SU-DHL-6 (cell line): ENCODE results near the gene VAT1L.

Source experiments
- H2AFZ ChIP-seq: fragments of 200-600 bp; sonication (generic); 2 replicates; pipeline ENCODE4 v1.6.1; 2014; ENCODE audit warnings: low read depth, mild to moderate bottlenecking, moderate library complexity, mixed read lengths, antibody characterized with exemption, low read length; ENCODE audit not compliant: severe bottlenecking
- H3F3A ChIP-seq: fragments of 200-600 bp; shearing (Covaris generic); 2 replicates; pipeline ENCODE4 v1.6.0; 2016; ENCODE audit warnings: antibody characterized with exemption, mild to moderate bottlenecking; ENCODE audit not compliant: insufficient read depth
- H3K27ac ChIP-seq: fragments of 200-600 bp; sonication (generic); 2 replicates; pipeline ENCODE4 v1.5.1; 2016; ENCODE audit warnings: low read depth, mild to moderate bottlenecking, low read length, moderate library complexity, mixed read lengths
- H3K27me3 ChIP-seq: fragments of 200-600 bp; sonication (generic), shearing (Covaris generic); 2 replicates; pipeline ENCODE4 v1.6.0; 2014; ENCODE audit warnings: mild to moderate bottlenecking, low read length
- H3K36me3 ChIP-seq: fragments of 200-600 bp; sonication (generic); 2 replicates; pipeline ENCODE4 v1.6.1; 2014; ENCODE audit warnings: mild to moderate bottlenecking, low read length, mixed read lengths
- H3K4me2 ChIP-seq: fragments of 300-600, 200-600 bp; shearing (Covaris generic), sonication (generic); 2 replicates; pipeline ENCODE4 v1.6.0; 2014; ENCODE audit warnings: low read length, low read depth, mild to moderate bottlenecking; ENCODE audit not compliant: poor library complexity, severe bottlenecking
- H3K4me3 ChIP-seq: fragments of 200-600 bp; sonication (generic); 2 replicates; pipeline ENCODE4 v1.5.1; 2014; ENCODE audit warnings: antibody characterized with exemption, low read length, mild to moderate bottlenecking, mixed read lengths; ENCODE audit not compliant: insufficient read depth, poor library complexity, severe bottlenecking
- H3K79me2 ChIP-seq: fragments of 200-600 bp; sonication (generic); 2 replicates; pipeline ENCODE4 v1.6.1; 2014; ENCODE audit warnings: mild to moderate bottlenecking, low read length, moderate library complexity; ENCODE audit not compliant: insufficient read depth
- H3K9ac ChIP-seq: fragments of 200-600 bp; sonication (generic); 2 replicates; pipeline ENCODE4 v1.7.0; 2014; ENCODE audit warnings: mild to moderate bottlenecking, low read length
- H3K9me2 ChIP-seq: fragments of 200-600 bp; sonication (generic); replicated peaks from 2 replicates; pipeline ENCODE4 v1.6.1; 2014; ENCODE audit warnings: low read length; ENCODE audit not compliant: insufficient read depth
- H3K9me3 ChIP-seq: fragments of 200-600 bp; sonication (generic); 2 replicates; pipeline ENCODE4 v1.6.1; 2014; ENCODE audit warnings: low read length, mixed read lengths; ENCODE audit not compliant: insufficient read depth
- H4K20me1 ChIP-seq: fragments of 200-600 bp; sonication (generic); 2 replicates; pipeline ENCODE4 v1.6.1; 2014; ENCODE audit warnings: low read depth, mild to moderate bottlenecking, antibody characterized with exemption, low read length, moderate library complexity, mixed read lengths
- EZH2phosphoT487 ChIP-seq: fragments of 200-600 bp; sonication (generic), shearing (Covaris generic); conservative IDR thresholded peaks from 2 replicates; pipeline ENCODE4 v1.6.1; 2018; ENCODE audit warnings: mild to moderate bottlenecking, antibody characterized with exemption, low read length, moderate library complexity, mixed read lengths
- TF ChIP-seq, protein P1 (sequence below): fragments of 200-600 bp; sonication (generic); IDR thresholded peaks from one replicate; pipeline ENCODE4 v1.5.1; 2017; ENCODE audit warnings: antibody characterized with exemption, mild to moderate bottlenecking, low read length, moderate library complexity; ENCODE audit not compliant: insufficient read depth, poor library complexity, severe bottlenecking

The VAT1L gene

GRCh38 chr16:77749415-77749814 is 38.9 kb upstream of the VAT1L start:
- Histone ChIP-seq H3K36me3 (no peaks in the 10 kb centered on the region), H3K4me3 (no peak overlapping the region), H3K27me3 (no peaks in the 10 kb centered on the region), H2AFZ (no peak overlapping the region), H3K9ac (no peak overlapping the region), H3F3A (no peaks in the 10 kb centered on the region), H3K9me2 (no peaks in the 10 kb centered on the region), H3K4me2 (no peak overlapping the region), H3K27ac (no peak overlapping the region), H3K9me3 (no peaks in the 10 kb centered on the region), H4K20me1 (no peaks in the 10 kb centered on the region), H3K79me2 (no peaks in the 10 kb centered on the region)
- no peak for TF ChIP-seq EZH2phosphoT487

GRCh38 chr16:77758046-77758445 is 30.3 kb upstream of the VAT1L start:
- TF ChIP-seq, protein P1, sequence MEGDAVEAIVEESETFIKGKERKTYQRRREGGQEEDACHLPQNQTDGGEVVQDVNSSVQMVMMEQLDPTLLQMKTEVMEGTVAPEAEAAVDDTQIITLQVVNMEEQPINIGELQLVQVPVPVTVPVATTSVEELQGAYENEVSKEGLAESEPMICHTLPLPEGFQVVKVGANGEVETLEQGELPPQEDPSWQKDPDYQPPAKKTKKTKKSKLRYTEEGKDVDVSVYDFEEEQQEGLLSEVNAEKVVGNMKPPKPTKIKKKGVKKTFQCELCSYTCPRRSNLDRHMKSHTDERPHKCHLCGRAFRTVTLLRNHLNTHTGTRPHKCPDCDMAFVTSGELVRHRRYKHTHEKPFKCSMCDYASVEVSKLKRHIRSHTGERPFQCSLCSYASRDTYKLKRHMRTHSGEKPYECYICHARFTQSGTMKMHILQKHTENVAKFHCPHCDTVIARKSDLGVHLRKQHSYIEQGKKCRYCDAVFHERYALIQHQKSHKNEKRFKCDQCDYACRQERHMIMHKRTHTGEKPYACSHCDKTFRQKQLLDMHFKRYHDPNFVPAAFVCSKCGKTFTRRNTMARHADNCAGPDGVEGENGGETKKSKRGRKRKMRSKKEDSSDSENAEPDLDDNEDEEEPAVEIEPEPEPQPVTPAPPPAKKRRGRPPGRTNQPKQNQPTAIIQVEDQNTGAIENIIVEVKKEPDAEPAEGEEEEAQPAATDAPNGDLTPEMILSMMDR: no peak
- no peak for TF ChIP-seq EZH2phosphoT487
- Histone ChIP-seq H3K36me3 (no peaks in the 10 kb centered on the region), H2AFZ (no peak overlapping the region), H3K9me2 (no peaks in the 10 kb centered on the region), H3K9me3 (no peaks in the 10 kb centered on the region), H3K27ac (no peak overlapping the region), H3K27me3 (no peaks in the 10 kb centered on the region), H3F3A (no peaks in the 10 kb centered on the region), H3K79me2 (no peaks in the 10 kb centered on the region), H3K9ac (no peak overlapping the region), H4K20me1 (no peaks in the 10 kb centered on the region), H3K4me2 (no peak overlapping the region), H3K4me3 (no peak overlapping the region)

DNA sequence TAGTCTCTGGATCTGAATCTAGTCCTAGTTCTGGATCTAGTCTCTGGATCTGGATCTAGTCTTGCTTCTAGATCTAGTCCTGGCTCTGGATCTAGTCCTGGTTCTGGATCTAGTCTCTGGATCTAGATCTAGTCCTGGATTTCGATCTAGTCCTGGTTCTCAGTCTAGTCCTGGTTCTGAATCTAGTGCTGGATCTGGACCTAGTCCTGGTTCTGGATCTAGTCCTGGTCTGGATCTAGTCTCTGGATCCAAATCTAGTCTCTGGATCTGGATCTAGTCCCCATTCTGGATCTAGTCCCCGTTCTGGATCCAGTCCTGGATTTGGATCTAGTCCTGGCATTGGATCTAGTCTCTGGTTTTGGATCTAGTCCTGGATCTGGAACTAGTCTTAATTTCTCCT is 29.9 kb upstream of the VAT1L start:
- Histone ChIP-seq H3F3A (no peaks in the 10 kb centered on the region), H3K4me3 (no peak overlapping the region)

GRCh38 chr16:77759201-77759600 is 29.2 kb upstream of the VAT1L start:
- Histone ChIP-seq H3F3A (no peaks in the 10 kb centered on the region), H3K79me2 (no peaks in the 10 kb centered on the region), H3K9me2 (no peaks in the 10 kb centered on the region), H3K9ac (no peak overlapping the region), H3K36me3 (no peaks in the 10 kb centered on the region), H4K20me1 (no peaks in the 10 kb centered on the region), H3K4me3 (no peak overlapping the region), H3K27ac (no peak overlapping the region), H2AFZ (no peak overlapping the region), H3K4me2 (no peak overlapping the region), H3K9me3 (no peaks in the 10 kb centered on the region), H3K27me3 (no peaks in the 10 kb centered on the region)
- TF ChIP-seq EZH2phosphoT487: no peak
- TF ChIP-seq, protein P1: no peak

More for the DNA sequence above, 29.9 kb upstream of the VAT1L start:
- no peaks in the 10 kb centered on the region for H3K9me2 ChIP-seq
- no peaks in the 10 kb centered on the region for H3K27me3 ChIP-seq
- H3K27ac ChIP-seq: no peak overlapping the region
- H4K20me1 ChIP-seq: no peaks in the 10 kb centered on the region
- H3K79me2 ChIP-seq: no peaks in the 10 kb centered on the region
- TF ChIP-seq EZH2phosphoT487: no peak
- H2AFZ ChIP-seq: no peak overlapping the region
- no peaks in the 10 kb centered on the region for H3K9me3 ChIP-seq
- H3K36me3 ChIP-seq: no peaks in the 10 kb centered on the region
- H3K4me2 ChIP-seq: no peak overlapping the region
- H3K9ac ChIP-seq: no peak overlapping the region
